Effector CD4-positive, alpha-beta T cell (primary cell): Measurements from ENCODE around the gene ZDHHC7.
"Not testable (repeated sequence)": the region's sequence is repeated elsewhere in the genome, so short reads cannot be mapped to it uniquely, and the experiment has no call there.

ENCODE experiments used
- DNase-seq: peaks from one replicate; pipeline ENCODE4 v3.0.0-alpha.2; 2020

The ZDHHC7 gene

DNA sequence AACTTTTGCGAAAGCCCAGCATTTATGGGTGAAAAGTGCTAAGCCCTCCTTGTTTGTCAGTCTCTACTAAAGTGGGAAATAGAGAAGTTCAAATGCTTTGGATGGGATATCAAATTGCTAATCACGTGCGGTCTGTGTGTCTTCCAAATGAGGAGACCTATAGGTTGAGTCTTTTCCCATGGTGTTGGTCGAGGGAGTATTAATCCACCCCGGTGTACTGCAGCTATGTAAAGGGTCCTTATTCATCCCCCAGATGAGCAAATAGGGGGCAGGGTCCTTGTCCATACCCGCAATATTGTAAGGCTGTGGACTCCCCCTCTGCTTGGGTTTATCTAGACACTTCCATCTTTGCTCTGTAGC, 30.8 kb upstream of the ZDHHC7 start:
- no peak for DNase-seq

DNA sequence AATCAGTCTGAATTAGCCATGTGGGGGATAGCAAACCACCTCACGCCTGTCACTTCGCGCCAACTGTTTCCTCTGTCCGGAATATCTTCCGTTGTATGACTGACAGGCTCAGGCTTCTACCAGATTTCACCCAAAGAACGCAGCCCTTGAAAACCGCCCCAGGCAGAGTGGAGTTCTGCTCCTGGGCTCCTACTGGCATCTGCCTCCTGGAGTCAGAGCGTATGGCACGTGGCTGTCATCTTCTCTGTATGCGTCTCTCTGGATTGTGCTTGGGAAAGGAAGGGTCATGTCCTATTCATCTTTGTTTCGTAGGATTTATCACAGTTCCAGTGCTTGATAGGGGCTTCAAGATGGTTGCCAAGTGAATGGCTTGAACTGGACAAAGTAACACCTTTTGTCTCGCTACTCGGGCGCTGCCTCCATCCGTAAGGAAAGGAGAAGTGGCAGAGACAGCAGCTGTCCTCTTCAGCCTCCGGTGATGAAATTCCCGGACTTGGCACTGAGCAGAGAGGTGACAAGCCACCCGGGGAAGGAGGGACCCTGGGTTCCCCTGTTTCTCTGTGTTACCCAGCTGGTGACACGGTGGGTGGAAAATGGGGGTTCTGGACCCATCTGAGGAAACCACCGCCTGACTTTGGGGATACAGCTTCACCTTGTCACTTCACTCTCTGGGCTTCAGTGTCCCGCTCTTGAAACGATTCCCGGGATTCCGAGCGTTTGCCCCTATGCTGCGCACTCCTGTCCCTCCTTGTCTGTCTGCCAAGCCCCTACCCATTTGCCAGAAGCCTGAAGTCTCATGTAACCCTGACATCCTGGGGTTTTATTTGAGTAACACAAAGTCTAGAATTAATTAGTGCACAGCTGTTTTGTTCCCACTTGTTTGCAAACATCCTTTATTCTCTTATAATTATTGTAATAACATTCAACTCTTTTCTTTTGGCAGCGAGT, 30.2 kb upstream of the ZDHHC7 start:
- DNase-seq = no peak

DNA sequence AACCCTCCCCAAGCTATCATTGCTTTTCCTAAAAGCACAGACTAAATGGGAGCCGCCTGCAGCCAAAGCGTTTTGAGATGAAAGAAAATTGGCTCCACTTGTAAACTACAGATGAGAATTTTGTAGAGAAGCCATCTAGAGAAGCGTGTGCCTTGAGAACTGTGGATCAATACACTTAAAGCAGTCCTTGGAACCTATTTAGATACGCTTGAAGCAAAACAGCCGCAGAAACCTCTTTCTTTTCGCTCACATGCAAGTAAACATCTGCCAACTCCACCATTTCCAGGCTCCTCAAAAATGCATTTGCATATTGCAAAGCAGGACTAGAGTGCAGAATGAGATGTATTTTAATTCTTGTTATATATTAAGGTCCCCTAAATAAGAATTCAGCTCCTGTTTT, 29.4 kb upstream of the ZDHHC7 start:
- DNase-seq = no peak

DNA sequence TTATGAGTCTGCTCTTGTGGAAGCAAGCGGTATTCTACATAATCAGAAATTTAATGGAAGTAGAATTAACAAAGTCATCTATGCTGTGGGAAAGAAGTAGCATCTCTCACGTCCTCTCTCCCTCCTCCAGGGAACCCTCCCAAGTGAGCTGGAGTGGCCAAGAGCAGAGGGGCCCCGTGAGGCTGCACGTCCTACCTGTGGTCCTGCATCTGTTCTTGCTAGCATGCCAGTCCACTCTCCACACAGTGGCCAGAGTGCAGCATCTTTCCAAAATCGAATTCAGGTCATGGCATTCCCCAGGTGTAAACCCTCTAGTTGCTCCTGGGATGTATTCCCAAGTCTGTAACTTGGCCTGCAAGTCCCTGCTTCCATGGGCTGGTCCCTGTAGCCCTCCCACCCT, 26.4 kb upstream of the ZDHHC7 start:
- no peak for DNase-seq

DNA sequence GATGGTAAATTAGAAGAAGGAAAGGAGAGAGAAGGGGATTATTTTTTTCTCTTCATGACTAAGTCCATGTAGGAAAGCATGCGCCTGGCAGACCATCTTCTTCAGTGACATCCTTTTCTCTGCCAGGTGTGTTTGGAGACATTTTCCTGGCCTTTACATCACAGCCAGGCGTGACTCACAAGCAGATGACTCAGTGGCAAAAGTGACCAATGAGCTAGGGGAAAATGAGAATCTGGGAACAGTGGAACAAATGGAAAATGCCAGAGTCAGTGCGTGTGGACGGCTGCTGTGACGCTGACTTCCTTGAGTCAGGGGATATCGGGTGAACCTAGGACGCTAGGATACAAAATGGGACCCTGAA, 25.7 kb upstream of the ZDHHC7 start:
- no peak for DNase-seq

DNA sequence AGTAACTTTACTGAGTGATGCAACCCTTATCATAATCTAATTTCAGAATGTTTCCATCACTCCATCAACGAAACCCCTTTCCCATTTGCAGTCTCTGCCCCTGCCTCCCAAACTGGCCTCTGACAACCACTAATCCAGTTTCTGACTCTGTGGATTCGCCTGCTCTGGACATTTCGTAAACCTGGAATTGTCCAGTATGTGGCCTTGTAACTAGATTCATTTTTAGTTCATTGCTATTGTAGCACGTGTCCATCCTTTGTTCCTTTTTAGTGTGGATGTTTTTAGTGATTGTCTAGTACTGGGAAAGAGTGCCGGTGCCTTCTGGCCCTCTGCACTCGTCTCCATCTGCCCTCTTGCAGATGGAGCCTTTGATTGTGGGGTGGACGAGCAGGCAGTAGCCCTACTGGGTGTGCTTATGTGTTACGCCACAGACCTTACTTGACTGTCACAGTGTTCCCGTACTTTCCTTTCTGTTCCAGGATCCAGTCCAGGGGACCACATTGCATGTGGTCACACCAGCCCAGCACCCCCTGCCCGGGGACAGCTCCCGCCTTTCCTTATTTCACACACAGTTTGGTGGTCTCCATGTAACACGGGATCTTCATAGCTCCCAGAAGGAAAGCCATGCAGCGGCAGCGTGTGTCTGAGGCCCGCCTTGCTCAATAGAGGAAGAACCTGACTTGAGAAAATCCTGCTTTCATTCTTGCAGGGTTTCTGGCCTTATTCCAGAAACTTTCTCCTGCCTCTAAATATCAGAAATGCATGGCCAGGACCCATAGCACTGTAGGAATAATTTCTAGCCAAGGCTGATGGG, 25.1 kb upstream of the ZDHHC7 start:
- DNase-seq = no peak

DNA sequence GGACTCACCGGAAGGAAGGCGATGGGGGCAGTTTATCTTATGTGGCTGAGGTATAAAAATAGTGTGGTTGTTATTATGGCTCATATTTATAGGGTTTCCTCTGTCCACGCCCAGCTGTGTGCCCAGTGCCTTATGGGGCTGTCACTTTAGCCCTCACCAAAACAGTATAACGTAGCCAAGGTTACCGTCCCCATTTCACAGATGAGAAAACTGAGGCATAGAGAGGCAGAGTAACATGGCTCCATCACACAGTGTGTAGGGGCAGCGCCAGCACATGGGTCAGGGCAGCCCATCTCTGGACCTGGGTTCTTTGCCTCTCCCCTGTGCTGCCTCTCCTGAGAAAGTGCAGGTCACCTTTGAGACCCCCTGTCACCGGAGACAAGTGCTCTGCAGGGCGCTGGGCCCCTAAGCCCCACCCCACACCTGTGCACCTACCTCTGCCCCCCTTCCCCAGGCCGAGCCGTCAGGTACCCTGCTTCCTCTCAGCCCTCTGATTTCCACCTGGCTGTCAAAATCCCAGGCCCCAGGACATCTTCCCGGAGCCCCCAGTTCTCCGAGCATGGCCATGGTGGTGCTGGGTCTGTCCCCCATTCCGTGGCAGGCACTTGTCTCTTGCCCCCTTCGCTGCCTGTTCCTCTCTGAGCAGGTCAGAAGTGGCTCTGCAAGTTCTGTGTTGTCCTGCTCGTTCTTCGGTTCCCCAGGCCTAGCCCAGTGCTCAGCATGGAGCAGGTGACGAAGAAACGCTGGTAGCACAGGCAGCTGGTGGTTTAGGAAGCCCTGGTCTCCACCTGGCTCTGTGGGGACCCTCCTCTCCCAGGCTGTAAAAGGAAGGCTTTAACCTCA, 23.5 kb upstream of the ZDHHC7 start:
- DNase-seq = no peak

DNA sequence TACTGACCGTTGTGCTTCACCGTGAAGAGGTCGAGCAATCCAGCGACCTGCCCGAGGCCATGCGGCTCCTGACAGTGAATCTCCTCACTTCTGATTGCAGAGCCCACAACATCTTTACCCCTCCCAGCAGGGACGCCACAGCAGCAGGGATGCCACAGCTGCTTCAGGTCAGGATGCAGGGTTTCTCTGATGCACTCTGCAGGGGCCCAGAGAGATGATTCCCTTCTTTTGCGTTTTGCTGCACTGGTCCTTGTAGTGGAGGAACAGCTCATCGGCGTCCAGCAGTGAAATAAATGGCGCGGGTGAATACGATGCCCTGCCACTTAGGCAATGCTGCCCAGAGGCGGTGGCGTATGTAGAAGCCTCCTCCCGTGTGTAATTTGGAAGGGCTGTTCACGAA, 21.8 kb upstream of the ZDHHC7 start:
- DNase-seq = no peak

DNA sequence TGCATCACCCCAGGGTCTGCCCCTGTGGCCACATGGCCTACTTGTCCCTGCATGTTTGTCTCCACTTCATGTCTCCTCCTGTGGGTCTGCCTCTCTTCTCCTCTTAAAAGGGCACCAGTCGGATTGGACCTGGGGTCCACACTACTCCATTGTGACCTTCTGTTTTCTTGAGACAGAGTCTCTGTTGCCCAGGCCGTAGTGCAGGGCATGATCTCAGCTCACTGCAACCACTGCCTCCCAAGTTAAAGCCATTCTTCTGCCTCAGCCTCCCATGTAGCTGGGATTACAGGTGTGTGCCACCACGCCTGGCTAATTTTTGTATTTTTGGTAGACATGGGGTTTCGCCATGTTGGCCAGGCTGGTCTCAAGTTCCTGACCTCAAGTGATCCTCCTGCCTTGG, 20.9 kb upstream of the ZDHHC7 start:
- not testable (repeated sequence) for DNase-seq

DNA sequence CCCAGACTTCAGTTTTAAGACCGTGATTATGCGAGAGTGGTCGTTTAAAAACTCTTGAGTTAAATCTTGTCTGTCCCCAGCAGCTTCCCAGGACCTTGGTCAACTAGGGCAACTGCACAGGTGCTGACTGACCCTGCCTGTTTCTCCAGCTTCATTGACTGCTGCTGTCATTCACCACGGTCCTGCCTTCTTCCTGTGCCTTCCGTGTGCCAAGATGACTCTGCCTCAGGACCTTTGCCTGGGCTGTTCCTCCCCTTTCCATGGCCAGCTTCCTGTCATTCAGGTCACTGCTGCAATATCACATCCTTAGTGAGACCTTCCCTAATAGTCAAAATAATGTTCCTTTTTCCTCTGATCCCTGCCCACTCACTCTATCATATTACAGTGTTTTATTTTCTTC, 20.1 kb upstream of the ZDHHC7 start:
- DNase-seq = no peak

DNA sequence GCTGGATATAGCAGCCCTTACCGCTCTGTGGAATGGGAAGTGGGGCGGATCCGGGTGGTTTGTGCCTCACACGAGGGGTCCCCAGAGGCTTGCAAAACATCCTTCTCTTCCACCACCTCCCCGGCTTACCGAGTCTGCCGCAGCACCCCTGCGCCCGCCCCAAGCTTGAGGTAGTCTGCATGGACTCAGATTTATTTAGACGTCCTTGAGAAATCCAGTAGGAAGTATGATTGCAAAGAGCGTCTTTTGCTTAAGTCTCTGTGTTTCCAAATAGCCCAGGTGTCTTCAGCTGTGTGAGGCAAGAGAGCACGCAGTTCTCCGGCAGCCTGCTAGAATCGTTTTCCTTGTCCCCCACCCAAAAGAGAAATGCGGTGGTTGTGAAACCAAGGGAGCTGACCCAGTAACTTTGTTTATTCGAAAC, 18.7 kb upstream of the ZDHHC7 start:
- no peak for DNase-seq

DNA sequence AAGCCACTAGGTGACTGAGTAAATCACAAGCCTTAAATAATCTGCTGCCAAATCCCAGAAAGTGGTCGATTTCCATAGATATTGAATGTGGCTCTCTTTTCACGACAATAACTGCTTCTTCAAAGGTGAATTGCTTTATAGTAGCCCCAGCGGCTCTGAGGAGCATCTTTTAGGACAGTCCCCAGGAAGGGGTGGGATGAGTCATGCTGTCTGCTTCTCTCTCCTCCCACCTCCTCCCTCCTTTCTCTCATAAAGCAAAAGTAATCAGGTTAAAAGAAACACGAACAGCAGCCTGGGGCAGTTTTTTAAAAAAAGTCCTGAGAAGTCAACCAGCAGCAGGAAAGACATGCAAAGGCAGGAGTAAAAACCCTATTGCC, 18.1 kb upstream of the ZDHHC7 start:
- DNase-seq = peak; percentile 62

DNA sequence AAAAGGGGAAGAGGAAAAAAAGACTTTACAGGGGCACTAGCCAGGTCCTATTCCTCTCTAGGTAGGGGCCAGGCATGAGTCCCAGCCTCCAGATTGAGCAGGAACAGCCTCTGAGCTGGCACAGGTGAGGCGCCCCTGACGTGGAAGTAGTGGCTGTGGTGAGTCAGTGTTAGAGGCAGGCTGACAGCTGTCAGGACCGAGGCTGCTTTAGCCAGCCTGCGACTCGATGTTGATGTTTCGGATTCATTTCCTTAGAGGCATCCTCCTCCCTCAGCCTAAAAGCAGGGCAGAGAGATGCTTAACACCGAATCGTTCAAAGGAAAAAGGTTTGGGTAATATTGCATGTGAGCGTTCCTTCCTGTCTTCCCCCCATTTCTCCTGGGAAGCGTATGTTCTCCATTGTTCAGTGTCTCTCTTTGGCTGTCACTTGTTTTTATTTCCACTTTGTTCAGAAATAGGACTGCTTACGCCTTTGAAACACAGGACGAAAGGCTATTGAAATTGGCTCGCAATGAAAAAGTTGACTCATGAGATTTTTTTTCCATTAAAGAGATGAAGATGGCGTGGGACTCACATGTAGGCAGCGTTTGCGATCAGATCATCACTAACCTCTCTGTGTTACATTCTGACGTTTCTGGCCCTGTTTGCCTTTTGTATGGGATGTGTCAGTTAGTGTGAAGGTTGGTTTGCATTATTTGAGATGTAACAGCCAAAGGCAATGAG, 17.5 kb upstream of the ZDHHC7 start:
- peak; percentile 76 for DNase-seq

DNA sequence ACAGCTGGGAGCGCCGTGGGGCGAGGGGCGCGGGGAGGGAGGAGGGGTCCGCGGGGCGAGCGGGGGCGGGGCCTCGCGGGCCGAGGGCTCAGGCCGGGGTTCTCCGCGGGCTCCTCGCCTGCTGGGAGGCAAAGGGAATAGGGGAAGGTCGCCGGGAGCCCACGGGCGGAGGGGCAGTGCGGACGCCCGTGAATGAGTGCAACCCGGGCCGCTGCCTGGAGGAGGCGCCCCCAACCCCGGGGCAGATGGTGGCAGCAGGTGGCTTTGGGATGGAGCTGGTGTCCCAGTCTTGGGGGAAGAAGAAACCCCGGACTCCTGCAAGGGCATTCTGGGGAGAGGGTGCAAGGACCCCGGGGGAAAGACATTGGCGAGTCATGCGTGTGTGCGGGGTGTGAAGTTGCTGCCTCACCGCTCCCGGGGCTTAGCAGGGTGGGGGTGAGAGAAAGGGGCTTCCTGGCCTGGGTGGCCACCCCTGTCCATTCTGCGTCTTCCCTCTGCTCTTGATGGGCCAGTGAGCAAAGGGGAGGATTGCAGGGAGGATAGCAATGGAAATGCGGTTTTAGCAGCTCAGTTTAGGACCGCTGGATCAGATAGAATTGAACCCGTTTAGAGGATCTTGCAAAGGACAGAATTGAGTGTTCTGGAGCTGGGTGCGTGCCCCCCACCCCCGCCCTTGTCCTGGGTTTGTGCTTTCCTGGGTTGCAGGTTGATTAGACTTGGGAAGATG, 16.8 kb upstream of the ZDHHC7 start:
- no peak for DNase-seq

DNA sequence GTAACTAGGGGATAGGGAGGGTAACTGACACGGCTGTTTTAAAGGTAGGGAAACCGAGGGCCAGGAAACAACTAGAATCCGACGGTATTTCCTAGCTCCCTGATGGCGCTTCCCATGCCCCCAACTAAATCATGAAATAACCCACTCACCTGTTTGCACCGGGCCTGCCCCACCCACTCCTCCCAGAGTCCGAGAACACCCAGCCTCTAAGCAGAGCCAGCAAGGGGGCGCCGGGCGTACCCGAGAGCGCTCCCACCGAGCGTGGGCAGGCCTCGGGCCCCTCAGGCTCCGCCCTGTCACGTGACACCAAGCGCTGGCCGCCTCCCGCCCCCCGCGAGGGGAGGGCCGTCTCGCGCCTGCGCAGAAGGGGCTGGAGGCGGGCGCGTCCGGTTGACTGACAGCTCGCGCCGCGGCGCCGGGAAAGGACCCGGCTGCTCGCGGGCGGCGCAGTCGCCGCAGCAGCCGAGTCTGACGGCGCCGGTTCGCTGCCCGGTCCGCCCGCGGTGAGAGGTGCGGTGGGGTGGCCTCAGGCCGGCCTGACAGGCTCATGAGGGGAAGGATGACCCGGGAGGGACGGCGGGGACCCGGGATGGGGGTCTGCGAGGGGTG, 16.1 kb upstream of the ZDHHC7 start, which contains the start of gene KIAA0513:
Gene KIAA0513, plus strand, starts transcription at position 447 of the 609 bp plus-strand sequence. CDS start 39,277 bp downstream, outside the sequence.
- peak; percentile 97 for DNase-seq

DNA sequence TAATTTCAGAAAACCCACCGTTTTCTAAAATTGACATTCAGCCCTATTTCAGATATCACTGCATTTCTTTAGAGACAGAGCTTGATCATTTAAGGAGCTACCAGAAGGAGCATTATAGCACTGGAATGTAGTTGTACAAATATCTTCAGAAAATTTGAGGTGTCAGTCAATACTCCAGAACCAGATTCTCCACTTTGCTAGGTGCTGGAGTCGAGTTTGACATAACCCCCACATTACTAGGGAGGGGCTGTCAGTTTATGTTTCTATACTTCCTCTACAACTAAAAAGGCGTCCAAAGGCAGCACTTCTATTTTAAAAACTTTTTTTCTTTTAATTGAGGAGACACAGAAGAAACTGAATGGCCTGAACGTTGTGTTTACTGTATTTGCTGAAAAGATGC, 15.4 kb upstream of the ZDHHC7 start:
- DNase-seq = no peak

DNA sequence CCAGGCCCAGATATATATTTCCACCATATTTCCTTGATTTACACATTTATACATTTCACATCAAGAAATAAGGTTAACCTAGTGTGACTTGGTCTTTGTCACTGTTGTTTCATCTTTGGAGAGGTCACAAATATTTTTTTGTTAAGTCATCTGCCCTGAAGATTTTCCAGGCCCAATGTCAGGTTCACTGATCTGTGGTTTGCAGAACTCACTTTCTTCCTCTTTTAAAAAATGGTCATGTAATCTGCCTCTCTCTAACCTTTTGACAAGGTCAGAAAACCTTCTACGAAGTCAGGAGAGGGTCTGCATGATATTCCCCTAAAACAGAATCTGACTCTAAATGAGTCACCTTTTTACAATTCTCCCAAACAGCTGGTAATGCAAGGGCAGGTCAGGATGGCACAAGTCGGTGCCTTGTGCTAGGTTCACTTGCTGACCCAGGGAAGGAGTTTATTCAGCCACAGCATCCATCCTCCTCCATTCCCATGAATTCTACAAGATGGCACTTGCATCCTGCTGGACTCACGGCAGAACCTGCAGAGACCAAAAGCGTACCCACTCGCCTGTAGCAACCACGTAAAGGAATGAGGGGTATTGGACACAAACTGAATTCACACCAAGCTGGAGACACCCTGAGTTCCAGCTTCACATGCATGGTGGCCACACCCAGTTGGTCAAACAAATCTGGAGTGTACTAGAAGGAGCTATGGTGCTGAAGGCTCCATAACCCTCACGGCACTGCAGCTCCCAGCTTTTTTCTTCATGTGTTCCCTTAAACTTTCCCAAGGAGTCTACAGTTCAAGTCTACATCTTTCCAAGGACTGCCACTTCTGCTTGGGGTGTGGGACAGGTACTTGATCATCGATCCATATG, 14.7 kb upstream of the ZDHHC7 start:
- no peak for DNase-seq

DNA sequence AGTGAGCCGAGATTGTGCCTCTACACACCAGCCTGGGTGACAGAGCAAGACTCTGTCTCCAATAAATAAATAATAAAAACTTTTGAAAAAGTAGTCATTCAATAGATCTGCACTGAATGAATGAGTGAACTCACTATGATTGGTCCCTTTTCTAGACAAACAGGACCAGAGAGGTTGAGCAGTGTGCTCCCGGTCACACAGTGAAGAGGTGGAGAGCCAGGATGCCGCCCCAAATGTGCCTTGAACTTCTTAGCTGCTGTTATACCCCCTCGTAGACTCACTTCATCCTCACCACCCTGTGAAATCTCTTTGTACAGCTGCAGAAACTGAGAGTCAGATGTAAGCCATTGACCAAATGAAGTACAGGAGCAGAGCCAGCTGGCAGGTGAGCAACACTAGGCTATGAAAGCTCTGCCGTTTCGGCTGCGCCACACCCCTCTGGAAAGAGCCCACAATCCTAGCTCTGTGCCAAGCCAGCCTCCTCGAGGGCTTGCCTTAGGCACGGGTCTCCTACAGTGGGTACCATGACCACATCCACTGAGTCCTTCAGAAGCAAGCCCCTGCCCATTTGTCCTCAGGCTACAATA, 8.4 kb upstream of the ZDHHC7 start:
- no peak for DNase-seq

DNA sequence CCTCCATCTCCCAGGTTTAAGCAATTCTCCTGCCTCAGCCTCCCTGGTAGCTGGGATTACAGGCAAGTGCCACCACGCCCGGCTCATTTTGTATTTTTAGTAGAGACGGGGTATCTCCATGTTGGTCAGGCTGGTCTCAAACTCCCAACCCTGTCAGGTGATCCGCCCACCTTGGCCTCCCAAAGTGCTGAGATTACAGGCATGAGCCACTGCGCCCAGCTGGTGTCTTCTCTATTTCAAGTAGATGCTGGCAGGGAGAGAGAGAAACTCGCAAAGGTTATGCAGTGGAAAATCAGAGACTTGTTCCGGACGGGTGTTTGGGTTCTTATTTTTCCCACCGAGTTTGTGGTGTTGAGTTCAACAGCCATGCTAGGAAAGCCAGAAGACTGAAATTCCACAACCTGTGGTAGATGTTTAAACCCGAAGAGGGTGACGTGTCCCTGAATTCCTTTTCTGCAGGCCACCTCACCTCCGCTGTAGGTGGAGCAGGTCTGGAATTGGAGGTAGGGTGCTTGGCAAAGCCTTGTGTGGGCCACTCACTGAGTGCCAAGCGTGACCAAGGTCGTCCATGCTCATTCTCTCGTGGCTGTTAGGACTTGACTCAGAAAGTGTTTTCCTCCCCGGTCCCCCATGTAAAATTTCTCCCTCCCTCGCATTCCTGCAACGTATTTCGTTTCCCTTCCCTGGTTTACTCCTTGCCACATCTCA, 7.3 kb upstream of the ZDHHC7 start:
- no peak for DNase-seq
